ENCODE measurements around the gene CAB39. TPM values are rescaled to one million over a fixed set of nuclear protein-coding genes. Genes with fewer than 3 reads are reported as not detected.

The CAB39 gene
- total and polyA plus RNA-seq, 2 of the 8 experiments (the other 6 are each of a cell fraction or from before 2014, with no cell fraction given) = 16.4 to 50.5 TPM

DNA sequence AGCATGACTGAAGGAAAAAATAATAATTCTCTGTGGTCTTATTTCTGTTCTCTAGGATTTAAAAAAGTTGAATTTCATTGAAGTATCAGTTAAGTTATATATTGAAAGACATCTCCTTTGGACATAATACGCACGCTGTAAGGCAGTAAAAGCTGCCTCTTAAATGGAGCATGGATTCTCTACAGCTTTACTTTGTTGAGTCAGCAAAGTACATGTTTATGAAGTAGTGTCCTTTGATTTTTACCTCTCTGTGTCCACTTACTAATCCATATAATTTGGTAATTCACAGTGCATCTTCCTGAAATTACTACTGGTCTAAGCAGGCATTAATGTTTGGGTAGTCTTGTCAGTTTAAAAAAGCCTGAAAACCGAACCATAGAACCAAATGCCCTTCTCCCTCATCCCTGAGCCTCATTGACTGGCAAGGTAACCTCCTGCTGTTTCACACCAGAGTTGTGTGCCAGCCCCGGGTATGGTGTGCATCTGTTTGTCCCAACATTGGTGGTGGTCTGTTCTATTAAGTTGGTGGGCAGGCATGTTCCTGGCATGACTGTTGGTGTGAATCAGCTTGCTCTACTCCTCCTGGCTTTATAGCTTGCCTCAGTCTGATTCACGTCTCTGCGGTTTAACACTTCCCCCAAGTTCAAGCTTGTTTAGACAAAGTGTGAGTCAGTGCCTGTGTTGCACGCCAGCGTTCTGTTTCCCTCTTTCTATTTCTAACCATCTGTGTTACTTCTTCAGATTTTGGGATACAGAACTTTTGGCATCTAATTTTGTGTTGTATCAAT is 81.1 kb downstream of the CAB39 start (continued):
- TF ChIP-seq, protein P1, sequence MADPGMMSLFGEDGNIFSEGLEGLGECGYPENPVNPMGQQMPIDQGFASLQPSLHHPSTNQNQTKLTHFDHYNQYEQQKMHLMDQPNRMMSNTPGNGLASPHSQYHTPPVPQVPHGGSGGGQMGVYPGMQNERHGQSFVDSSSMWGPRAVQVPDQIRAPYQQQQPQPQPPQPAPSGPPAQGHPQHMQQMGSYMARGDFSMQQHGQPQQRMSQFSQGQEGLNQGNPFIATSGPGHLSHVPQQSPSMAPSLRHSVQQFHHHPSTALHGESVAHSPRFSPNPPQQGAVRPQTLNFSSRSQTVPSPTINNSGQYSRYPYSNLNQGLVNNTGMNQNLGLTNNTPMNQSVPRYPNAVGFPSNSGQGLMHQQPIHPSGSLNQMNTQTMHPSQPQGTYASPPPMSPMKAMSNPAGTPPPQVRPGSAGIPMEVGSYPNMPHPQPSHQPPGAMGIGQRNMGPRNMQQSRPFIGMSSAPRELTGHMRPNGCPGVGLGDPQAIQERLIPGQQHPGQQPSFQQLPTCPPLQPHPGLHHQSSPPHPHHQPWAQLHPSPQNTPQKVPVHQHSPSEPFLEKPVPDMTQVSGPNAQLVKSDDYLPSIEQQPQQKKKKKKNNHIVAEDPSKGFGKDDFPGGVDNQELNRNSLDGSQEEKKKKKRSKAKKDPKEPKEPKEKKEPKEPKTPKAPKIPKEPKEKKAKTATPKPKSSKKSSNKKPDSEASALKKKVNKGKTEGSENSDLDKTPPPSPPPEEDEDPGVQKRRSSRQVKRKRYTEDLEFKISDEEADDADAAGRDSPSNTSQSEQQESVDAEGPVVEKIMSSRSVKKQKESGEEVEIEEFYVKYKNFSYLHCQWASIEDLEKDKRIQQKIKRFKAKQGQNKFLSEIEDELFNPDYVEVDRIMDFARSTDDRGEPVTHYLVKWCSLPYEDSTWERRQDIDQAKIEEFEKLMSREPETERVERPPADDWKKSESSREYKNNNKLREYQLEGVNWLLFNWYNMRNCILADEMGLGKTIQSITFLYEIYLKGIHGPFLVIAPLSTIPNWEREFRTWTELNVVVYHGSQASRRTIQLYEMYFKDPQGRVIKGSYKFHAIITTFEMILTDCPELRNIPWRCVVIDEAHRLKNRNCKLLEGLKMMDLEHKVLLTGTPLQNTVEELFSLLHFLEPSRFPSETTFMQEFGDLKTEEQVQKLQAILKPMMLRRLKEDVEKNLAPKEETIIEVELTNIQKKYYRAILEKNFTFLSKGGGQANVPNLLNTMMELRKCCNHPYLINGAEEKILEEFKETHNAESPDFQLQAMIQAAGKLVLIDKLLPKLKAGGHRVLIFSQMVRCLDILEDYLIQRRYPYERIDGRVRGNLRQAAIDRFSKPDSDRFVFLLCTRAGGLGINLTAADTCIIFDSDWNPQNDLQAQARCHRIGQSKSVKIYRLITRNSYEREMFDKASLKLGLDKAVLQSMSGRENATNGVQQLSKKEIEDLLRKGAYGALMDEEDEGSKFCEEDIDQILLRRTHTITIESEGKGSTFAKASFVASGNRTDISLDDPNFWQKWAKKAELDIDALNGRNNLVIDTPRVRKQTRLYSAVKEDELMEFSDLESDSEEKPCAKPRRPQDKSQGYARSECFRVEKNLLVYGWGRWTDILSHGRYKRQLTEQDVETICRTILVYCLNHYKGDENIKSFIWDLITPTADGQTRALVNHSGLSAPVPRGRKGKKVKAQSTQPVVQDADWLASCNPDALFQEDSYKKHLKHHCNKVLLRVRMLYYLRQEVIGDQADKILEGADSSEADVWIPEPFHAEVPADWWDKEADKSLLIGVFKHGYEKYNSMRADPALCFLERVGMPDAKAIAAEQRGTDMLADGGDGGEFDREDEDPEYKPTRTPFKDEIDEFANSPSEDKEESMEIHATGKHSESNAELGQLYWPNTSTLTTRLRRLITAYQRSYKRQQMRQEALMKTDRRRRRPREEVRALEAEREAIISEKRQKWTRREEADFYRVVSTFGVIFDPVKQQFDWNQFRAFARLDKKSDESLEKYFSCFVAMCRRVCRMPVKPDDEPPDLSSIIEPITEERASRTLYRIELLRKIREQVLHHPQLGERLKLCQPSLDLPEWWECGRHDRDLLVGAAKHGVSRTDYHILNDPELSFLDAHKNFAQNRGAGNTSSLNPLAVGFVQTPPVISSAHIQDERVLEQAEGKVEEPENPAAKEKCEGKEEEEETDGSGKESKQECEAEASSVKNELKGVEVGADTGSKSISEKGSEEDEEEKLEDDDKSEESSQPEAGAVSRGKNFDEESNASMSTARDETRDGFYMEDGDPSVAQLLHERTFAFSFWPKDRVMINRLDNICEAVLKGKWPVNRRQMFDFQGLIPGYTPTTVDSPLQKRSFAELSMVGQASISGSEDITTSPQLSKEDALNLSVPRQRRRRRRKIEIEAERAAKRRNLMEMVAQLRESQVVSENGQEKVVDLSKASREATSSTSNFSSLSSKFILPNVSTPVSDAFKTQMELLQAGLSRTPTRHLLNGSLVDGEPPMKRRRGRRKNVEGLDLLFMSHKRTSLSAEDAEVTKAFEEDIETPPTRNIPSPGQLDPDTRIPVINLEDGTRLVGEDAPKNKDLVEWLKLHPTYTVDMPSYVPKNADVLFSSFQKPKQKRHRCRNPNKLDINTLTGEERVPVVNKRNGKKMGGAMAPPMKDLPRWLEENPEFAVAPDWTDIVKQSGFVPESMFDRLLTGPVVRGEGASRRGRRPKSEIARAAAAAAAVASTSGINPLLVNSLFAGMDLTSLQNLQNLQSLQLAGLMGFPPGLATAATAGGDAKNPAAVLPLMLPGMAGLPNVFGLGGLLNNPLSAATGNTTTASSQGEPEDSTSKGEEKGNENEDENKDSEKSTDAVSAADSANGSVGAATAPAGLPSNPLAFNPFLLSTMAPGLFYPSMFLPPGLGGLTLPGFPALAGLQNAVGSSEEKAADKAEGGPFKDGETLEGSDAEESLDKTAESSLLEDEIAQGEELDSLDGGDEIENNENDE (IDR thresholded peaks at IDR 0.05; ENCODE audit: insufficient replicate concordance, low read length) = no peak
- no peak for TF ChIP-seq MAFK (IDR thresholded peaks at IDR 0.05; ENCODE audit: low read depth, low read length)
- no peak for TF ChIP-seq ZNF274 (IDR thresholded peaks at IDR 0.05; ENCODE audit: borderline replicate concordance, extremely low read depth, low read length)
- TF ChIP-seq JUND (IDR thresholded peaks at IDR 0.05; ENCODE audit: low read length) = no peak
- TF ChIP-seq, protein P2, sequence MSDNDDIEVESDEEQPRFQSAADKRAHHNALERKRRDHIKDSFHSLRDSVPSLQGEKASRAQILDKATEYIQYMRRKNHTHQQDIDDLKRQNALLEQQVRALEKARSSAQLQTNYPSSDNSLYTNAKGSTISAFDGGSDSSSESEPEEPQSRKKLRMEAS (IDR thresholded peaks at IDR 0.05) = no peak
- no peak for TF ChIP-seq BCL11A (IDR thresholded peaks at IDR 0.05; ENCODE audit: low read depth in 2 of 2, low read length in 2 of 2)

Measured in H1 (cell line).